Measurements from ENCODE around the gene STXBP5. TPM values are rescaled to one million over a fixed set of nuclear protein-coding genes. Genes with fewer than 3 reads are reported as not detected.

STXBP5 gene
- total RNA-seq, 1 experiment from 2014 or later = 17.9 TPM

DNA sequence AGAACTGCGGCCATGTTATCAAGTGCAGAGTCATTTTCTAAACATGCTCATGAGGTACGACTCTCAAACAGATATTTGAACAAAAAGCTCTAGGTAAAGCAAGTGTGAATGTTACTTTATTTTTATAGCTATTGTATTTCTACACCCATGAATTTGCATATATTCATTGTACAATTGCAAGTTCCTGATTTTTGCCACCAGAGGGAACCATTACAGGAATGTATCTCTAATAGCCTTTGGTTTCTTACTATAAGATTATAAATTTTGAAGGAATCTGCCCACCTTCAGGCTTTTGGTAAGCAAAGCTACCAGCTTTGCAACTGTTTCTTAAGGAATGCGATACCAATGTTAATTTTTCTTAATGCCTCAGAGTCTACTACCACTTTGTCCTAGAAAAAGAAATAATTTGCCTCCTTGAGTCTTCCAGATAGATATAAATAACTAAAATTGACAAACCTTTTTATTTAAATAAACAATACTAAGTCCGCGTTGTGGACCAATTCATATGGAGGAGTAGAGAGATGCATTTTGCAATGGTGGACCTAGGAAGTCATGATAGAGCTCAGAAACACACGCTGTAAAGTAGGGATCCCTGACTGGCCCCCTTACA lies 178.8 kb downstream of the STXBP5 start:
- H3K36me3 ChIP-seq (ENCODE audit: control insufficient read depth, insufficient read depth, low read length) = no peaks in the 10 kb centered on the region
- H3K4me3 ChIP-seq (ENCODE audit: low read depth, low read length) = no peak overlapping the region
- DNase-seq = peak in 1 of 2 experiments; percentile 28
- H3K4me1 Mint-ChIP-seq (ENCODE audit: low read depth, unreplicated experiment) = no peaks in the 10 kb centered on the region
- TF ChIP-seq, protein P1, sequence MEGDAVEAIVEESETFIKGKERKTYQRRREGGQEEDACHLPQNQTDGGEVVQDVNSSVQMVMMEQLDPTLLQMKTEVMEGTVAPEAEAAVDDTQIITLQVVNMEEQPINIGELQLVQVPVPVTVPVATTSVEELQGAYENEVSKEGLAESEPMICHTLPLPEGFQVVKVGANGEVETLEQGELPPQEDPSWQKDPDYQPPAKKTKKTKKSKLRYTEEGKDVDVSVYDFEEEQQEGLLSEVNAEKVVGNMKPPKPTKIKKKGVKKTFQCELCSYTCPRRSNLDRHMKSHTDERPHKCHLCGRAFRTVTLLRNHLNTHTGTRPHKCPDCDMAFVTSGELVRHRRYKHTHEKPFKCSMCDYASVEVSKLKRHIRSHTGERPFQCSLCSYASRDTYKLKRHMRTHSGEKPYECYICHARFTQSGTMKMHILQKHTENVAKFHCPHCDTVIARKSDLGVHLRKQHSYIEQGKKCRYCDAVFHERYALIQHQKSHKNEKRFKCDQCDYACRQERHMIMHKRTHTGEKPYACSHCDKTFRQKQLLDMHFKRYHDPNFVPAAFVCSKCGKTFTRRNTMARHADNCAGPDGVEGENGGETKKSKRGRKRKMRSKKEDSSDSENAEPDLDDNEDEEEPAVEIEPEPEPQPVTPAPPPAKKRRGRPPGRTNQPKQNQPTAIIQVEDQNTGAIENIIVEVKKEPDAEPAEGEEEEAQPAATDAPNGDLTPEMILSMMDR (IDR thresholded peaks at IDR 0.05; ENCODE audit: insufficient read depth in 1 of 2, low read depth in 1 of 2, low read length in 1 of 2, severe bottlenecking in 1 of 2, unreplicated experiment in 1 of 2) = peak; percentile 47 to 63
- H3K27me3 ChIP-seq (replicated peaks; ENCODE audit: control insufficient read depth, insufficient read depth, low read length) = no peaks in the 10 kb centered on the region
- H3K9me3 ChIP-seq = 0 out of 2 replicates have a peak, but pooled peaks cover 9% of the 10 kb centered on the region
- intact Hi-C loops (cut with micrococcal nuclease; ENCODE audit: unreplicated experiment) = loop anchor here (2.0 kb wide), 1 partner anchor 480 kb away; no protein-coding TSS in a partner anchor
- H3K36me3 Mint-ChIP-seq (ENCODE audit: insufficient read depth, unreplicated experiment) = peaks cover 8% of the 10 kb centered on the region
- no TSS peak for BruUV-seq (replicated peaks)
- H3K4me3 Mint-ChIP-seq (ENCODE audit: unreplicated experiment) = no peak overlapping the region
- POLR2A ChIA-PET = no interaction called here
- H3K4me1 ChIP-seq = no peaks in the 10 kb centered on the region
- CTCF ChIA-PET = no interaction called here
- peaks cover 17% of the 10 kb centered on the region for H3K9me3 Mint-ChIP-seq (ENCODE audit: unreplicated experiment)
- no peaks in the 10 kb centered on the region for H3K27me3 Mint-ChIP-seq (ENCODE audit: insufficient read depth, unreplicated experiment)
- H3K27ac Mint-ChIP-seq (ENCODE audit: unreplicated experiment) = no peak overlapping the region

DNA sequence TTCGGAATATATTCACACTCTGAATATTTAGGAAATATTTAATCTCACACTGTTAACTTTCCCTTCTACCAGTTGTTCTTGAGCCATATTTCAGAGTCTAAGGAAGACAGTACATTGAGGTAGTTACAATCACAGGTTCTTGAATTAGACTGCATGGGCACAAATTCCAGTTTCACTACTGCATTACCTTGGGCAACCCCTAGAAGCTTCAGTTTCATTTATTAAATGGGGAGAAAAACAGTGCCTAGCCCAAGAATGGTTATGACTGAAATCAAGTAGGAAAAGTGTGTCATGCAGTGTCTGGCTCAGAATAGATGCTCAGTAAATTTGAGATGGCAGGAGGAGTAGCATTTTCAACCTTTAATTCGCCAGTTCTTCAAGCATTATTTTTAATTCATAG lies 179.8 kb downstream of the STXBP5 start:
- no peaks in the 10 kb centered on the region for H3K27me3 Mint-ChIP-seq (ENCODE audit: insufficient read depth, unreplicated experiment)
- Histone ChIP-seq H3K9me3 (0 out of 2 replicates have a peak, but pooled peaks cover 9% of the 10 kb centered on the region), H3K4me3 (ENCODE audit: low read depth, low read length) (no peak overlapping the region), H3K4me1 (no peaks in the 10 kb centered on the region), H3K36me3 (ENCODE audit: control insufficient read depth, insufficient read depth, low read length) (no peaks in the 10 kb centered on the region), H3K27me3 (replicated peaks; ENCODE audit: control insufficient read depth, insufficient read depth, low read length) (no peaks in the 10 kb centered on the region)
- no TSS peak for BruUV-seq (replicated peaks)
- CTCF ChIA-PET = no interaction called here
- H3K9me3 Mint-ChIP-seq (ENCODE audit: unreplicated experiment) = peaks cover 17% of the 10 kb centered on the region
- peaks cover 8% of the 10 kb centered on the region for H3K36me3 Mint-ChIP-seq (ENCODE audit: insufficient read depth, unreplicated experiment)
- H3K4me1 Mint-ChIP-seq (ENCODE audit: low read depth, unreplicated experiment) = no peaks in the 10 kb centered on the region
- DNase-seq = no peak
- no peak overlapping the region for H3K27ac Mint-ChIP-seq (ENCODE audit: unreplicated experiment)
- POLR2A ChIA-PET = no interaction called here
- TF ChIP-seq, protein P1 (IDR thresholded peaks at IDR 0.05; ENCODE audit: insufficient read depth in 1 of 2, low read depth in 1 of 2, low read length in 1 of 2, severe bottlenecking in 1 of 2, unreplicated experiment in 1 of 2) = no peak
- no peak overlapping the region for H3K4me3 Mint-ChIP-seq (ENCODE audit: unreplicated experiment)
- intact Hi-C loops (cut with micrococcal nuclease; ENCODE audit: unreplicated experiment) = no loop called here

DNA sequence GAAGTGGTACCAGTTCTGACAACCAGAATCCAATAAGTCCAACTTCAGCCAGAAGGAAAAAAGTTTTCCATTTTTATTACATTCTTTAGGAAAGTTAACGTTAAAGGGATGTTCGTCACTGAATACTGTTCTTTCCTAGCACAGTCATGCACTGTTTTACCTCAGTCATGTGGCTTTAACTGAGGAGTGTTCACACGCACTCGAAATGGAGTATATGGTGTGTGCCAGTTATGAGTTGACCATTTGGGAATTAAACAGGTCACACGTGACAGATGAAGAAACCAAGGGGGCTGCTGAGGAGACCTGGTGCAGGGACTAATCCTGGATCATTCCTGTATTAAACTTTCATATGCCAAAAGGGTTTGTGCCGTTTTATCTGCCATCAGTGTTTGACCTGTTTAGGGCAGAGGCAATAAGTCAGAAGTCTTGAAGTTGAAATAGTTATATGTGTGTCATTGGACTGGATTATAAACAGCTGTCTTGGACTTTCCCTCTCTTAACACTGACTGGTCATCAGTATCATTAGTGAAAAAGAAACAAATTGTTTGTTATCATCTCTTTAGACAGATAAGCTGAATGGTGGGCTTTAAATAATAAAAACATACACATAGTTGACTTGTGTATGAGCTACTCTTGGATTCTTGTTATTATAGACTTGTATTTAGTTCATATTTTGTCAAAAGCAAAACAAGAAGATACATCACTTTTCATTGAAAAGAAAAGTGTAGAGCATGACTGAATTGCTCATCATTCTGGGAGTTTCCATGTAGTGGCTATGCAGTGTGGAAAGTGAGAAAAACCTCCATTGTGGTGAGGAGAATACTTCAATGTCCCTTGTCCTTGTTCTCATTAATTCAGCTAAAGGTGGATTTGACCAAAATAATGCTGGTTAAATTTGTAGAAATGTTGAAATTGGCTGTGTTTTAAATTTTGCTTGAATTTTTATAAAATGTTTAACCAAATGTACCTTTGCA lies 180.8 kb downstream of the STXBP5 start:
- BruUV-seq (replicated peaks) = no TSS peak
- H3K4me1 Mint-ChIP-seq (ENCODE audit: low read depth, unreplicated experiment) = no peaks in the 10 kb centered on the region
- peaks cover 12% of the 10 kb centered on the region for H3K9me3 Mint-ChIP-seq (ENCODE audit: unreplicated experiment)
- POLR2A ChIA-PET = no interaction called here
- peaks cover 8% of the 10 kb centered on the region for H3K36me3 Mint-ChIP-seq (ENCODE audit: insufficient read depth, unreplicated experiment)
- no peak overlapping the region for H3K4me3 ChIP-seq (ENCODE audit: low read depth, low read length)
- intact Hi-C loops (cut with micrococcal nuclease; ENCODE audit: unreplicated experiment) = no loop called here
- H3K4me3 Mint-ChIP-seq (ENCODE audit: unreplicated experiment) = no peak overlapping the region
- H3K27me3 ChIP-seq (replicated peaks; ENCODE audit: control insufficient read depth, insufficient read depth, low read length) = no peaks in the 10 kb centered on the region
- TF ChIP-seq, protein P1 (IDR thresholded peaks at IDR 0.05; ENCODE audit: insufficient read depth in 1 of 2, low read depth in 1 of 2, low read length in 1 of 2, severe bottlenecking in 1 of 2, unreplicated experiment in 1 of 2) = no peak
- H3K27ac Mint-ChIP-seq (ENCODE audit: unreplicated experiment) = no peak overlapping the region
- H3K27me3 Mint-ChIP-seq (ENCODE audit: insufficient read depth, unreplicated experiment) = no peaks in the 10 kb centered on the region
- no peaks in the 10 kb centered on the region for H3K4me1 ChIP-seq
- CTCF ChIA-PET = no interaction called here
- 0 out of 2 replicates have a peak, but pooled peaks cover 1% of the 10 kb centered on the region for H3K9me3 ChIP-seq
- no peaks in the 10 kb centered on the region for H3K36me3 ChIP-seq (ENCODE audit: control insufficient read depth, insufficient read depth, low read length)
- DNase-seq = no peak

Data from Caco-2 (cell line).